ENCODE data around the gene CCM2. TPM values are rescaled to one million over a fixed set of nuclear protein-coding genes. Genes with fewer than 3 reads are reported as not detected.

Gene CCM2
- total and polyA plus RNA-seq, 4 donors = 21.7 to 57.6 (median 51.1) TPM

DNA sequence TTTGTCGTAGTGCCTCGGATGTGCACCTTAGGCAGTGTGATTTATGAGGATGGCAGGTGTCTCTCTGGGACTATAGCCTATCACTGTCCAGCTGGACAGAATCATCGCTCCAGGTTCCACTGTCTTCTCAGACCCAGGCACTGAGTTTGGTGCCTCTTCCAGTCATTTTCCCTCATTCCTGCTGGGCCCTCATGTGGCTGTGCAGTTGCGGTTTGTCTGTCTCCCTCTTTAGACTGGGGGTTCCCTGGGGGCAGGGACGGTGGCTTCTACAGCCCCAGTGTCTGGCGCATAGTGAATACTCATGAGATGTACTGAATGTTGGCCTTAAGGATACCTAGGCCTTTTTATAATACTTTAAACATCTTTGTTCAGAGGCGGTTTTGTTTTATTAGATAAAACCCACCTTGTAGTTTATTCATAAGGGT, 28.9 kb downstream of the CCM2 start:
- Histone ChIP-seq H3K27ac (ENCODE audit: low read depth in 1 of 2, low read length in 1 of 2) (no peak overlapping the region), H3K9me3 (ENCODE audit: control insufficient read depth in 4 of 4, insufficient read depth in 3 of 4, low read length in 3 of 4) (no peaks in the 10 kb centered on the region), H3K4me3 (no peak overlapping the region), H3K9ac (ENCODE audit: insufficient read depth in 1 of 2, low read length in 2 of 2) (no peak overlapping the region), H3K4me1 (ENCODE audit: control insufficient read depth in 5 of 5, insufficient read depth in 5 of 5, low read length in 5 of 5) (peaks cover 0 to 8% (median 0%) of the 10 kb centered on the region in 5 donors), H3K36me3 (ENCODE audit: control insufficient read depth in 4 of 4, insufficient read depth in 4 of 4, low read length in 4 of 4) (peaks cover 0 to 9% (median 1%) of the 10 kb centered on the region in 4 donors), H3K27me3 (ENCODE audit: control insufficient read depth in 3 of 3, insufficient read depth in 3 of 3, low read length in 2 of 3) (no peaks in the 10 kb centered on the region)
- DNase-seq (no peak), ATAC-seq (ENCODE audit: insufficient read depth, low FRiP score) (no peak)
- no peak for TF ChIP-seq CTCF (IDR thresholded peaks at IDR 0.05; ENCODE audit: control extremely low read depth, extremely low read depth)
- WGBS, 2 donors = 65 to 77% methylated on average over 7 of the region's 7 CpGs

DNA sequence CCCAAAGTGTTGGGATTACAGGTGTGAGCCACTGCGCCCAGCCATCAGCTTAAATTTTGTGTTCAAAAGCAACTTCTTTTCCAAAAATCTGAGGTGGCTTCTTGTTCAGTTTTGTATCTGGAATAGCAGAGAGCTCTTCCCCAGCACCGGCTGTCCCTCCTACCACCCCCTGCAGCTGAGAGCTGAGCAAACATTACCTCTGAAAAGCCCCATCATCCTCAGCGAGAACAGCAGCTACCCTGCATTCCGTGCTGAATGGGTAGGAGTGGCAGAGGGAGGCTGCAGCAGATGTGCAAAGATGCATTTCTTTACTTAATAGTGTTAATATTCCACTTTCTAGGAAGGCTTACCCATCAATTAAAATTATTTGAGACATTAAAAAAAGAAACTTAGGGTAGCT, 31.8 kb downstream of the CCM2 start:
- Histone ChIP-seq H3K4me1 (ENCODE audit: control insufficient read depth in 5 of 5, insufficient read depth in 5 of 5, low read length in 5 of 5) (peaks cover 0 to 13% (median 0%) of the 10 kb centered on the region in 5 donors), H3K36me3 (ENCODE audit: control insufficient read depth in 4 of 4, insufficient read depth in 4 of 4, low read length in 4 of 4) (peaks cover 0 to 9% (median 0%) of the 10 kb centered on the region in 4 donors), H3K27ac (ENCODE audit: low read depth in 1 of 2, low read length in 1 of 2) (no peak overlapping the region), H3K27me3 (ENCODE audit: control insufficient read depth in 3 of 3, insufficient read depth in 3 of 3, low read length in 2 of 3) (no peaks in the 10 kb centered on the region), H3K4me3 (no peak overlapping the region), H3K9ac (ENCODE audit: insufficient read depth in 1 of 2, low read length in 2 of 2) (no peak overlapping the region), H3K9me3 (ENCODE audit: control insufficient read depth in 4 of 4, insufficient read depth in 3 of 4, low read length in 3 of 4) (no peaks in the 10 kb centered on the region)
- DNase-seq = peak in 1 of 3 donors; percentile 4
- no peak for TF ChIP-seq CTCF (IDR thresholded peaks at IDR 0.05; ENCODE audit: control extremely low read depth, extremely low read depth)
- ATAC-seq (ENCODE audit: insufficient read depth, low FRiP score) = no peak
- 78 to 87% methylated on average over 4 of the region's 4 CpGs for WGBS, 2 donors

DNA sequence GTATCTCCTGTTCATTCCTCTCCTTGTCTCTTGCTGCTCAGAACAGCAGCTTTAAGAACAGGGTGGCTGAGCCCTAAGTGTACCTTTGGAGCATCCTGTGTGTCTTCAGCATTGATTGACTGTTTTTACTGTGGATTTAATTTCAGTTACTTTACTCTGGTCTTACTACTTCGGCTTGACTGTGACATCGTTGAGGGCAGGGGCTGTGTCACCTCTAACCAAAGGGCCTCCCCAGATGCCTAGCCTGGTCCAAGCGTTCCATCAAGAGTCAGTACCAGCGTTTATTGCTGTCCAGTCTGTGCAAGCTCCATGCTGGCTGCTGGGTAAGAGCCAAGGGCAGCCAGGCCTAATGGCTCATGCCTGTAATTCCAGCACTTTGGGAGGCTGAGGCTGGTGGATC, 32.4 kb downstream of the CCM2 start:
- H3K27me3 ChIP-seq (ENCODE audit: control insufficient read depth in 3 of 3, insufficient read depth in 3 of 3, low read length in 2 of 3) = no peaks in the 10 kb centered on the region
- H3K27ac ChIP-seq (ENCODE audit: low read depth in 1 of 2, low read length in 1 of 2) = no peak overlapping the region
- WGBS, 2 donors = 91% methylated on average over 4 of the region's 4 CpGs
- no peaks in the 10 kb centered on the region for H3K9me3 ChIP-seq (ENCODE audit: control insufficient read depth in 4 of 4, insufficient read depth in 3 of 4, low read length in 3 of 4)
- H3K9ac ChIP-seq (ENCODE audit: insufficient read depth in 1 of 2, low read length in 2 of 2) = no peak overlapping the region
- H3K4me1 ChIP-seq (ENCODE audit: control insufficient read depth in 5 of 5, insufficient read depth in 5 of 5, low read length in 5 of 5) = peaks cover 0 to 14% (median 0%) of the 10 kb centered on the region in 5 donors
- TF ChIP-seq CTCF (IDR thresholded peaks at IDR 0.05; ENCODE audit: control extremely low read depth, extremely low read depth) = no peak
- ATAC-seq (ENCODE audit: insufficient read depth, low FRiP score) = no peak
- peaks cover 0 to 6% (median 0%) of the 10 kb centered on the region in 4 donors for H3K36me3 ChIP-seq (ENCODE audit: control insufficient read depth in 4 of 4, insufficient read depth in 4 of 4, low read length in 4 of 4)
- no peak overlapping the region for H3K4me3 ChIP-seq
- no peak for DNase-seq

Measured in lung (tissue), 12 donors.